ENCODE measurements around the gene KCNN2. TPM values are rescaled to one million over a fixed set of nuclear protein-coding genes. Genes with fewer than 3 reads are reported as not detected.

Gene KCNN2
- total RNA-seq, 4 donors from 2014 or later: 0.19 to 1.4 (median 0.19) TPM; not detected in 1

GRCh38 chr5:114402206-114402605, 40.3 kb downstream of the KCNN2 start:
- no peak for TF ChIP-seq CTCF (IDR thresholded peaks at IDR 0.05)
- ATAC-seq (ENCODE audit: low FRiP score) (no peak), DNase-seq (ENCODE audit: low spot score) (no peak)

- TF ChIP-seq CTCF (IDR thresholded peaks at IDR 0.05): no peak
- DNase-seq (ENCODE audit: low spot score) (no peak), ATAC-seq (ENCODE audit: low FRiP score) (no peak)
These were observed 45.9 kb downstream of the KCNN2 start for GRCh38 chr5:114407783-114408182.

- TF ChIP-seq CTCF (IDR thresholded peaks at IDR 0.05): no peak
- no peak for ATAC-seq (ENCODE audit: low FRiP score)
- DNase-seq (ENCODE audit: low spot score): no peak
These were observed 47.0 kb downstream of the KCNN2 start for GRCh38 chr5:114408847-114409246.

GRCh38 chr5:114411380-114411931, 49.6 kb downstream of the KCNN2 start:
- TF ChIP-seq CTCF (IDR thresholded peaks at IDR 0.05): no peak
- ATAC-seq (ENCODE audit: low FRiP score) (no peak), DNase-seq (ENCODE audit: low spot score) (no peak)

- no peak for TF ChIP-seq CTCF (IDR thresholded peaks at IDR 0.05)
- DNase-seq (ENCODE audit: low spot score) (no peak), ATAC-seq (ENCODE audit: low FRiP score) (no peak)
These were observed 50.8 kb downstream of the KCNN2 start for GRCh38 chr5:114412510-114413171.

- DNase-seq (ENCODE audit: low spot score) (no peak), ATAC-seq (ENCODE audit: low FRiP score) (no peak)
- TF ChIP-seq CTCF (IDR thresholded peaks at IDR 0.05): no peak
These were observed 53.9 kb downstream of the KCNN2 start for GRCh38 chr5:114415760-114416159.

GRCh38 chr5:114416254-114416653, 54.4 kb downstream of the KCNN2 start:
- TF ChIP-seq CTCF (IDR thresholded peaks at IDR 0.05): no peak
- ATAC-seq (ENCODE audit: low FRiP score) (no peak), DNase-seq (ENCODE audit: low spot score) (no peak)
